ENCODE data around the gene DNAH11.
"Not testable (repeated sequence)": the region's sequence is repeated elsewhere in the genome, so short reads cannot be mapped to it uniquely, and the experiment has no call there.

DNAH11 gene

GRCh38 chr7:21829731-21830130 is 286.9 kb downstream of the DNAH11 start:
- H3K27ac ChIP-seq = no peak overlapping the region
- no peak overlapping the region for H3K4me3 ChIP-seq
- DNase-seq (ENCODE audit: low spot score) = no peak
- TF ChIP-seq CTCF (IDR thresholded peaks at IDR 0.05) = no peak

GRCh38 chr7:21844742-21845141 is 301.9 kb downstream of the DNAH11 start:
- H3K27ac ChIP-seq = no peak overlapping the region
- H3K4me3 ChIP-seq = no peak overlapping the region
- no peak for TF ChIP-seq CTCF (IDR thresholded peaks at IDR 0.05)
- no peak for DNase-seq (ENCODE audit: low spot score)

- Histone ChIP-seq H3K27ac (no peak overlapping the region), H3K4me3 (no peak overlapping the region)
- no peak for DNase-seq (ENCODE audit: low spot score)
- TF ChIP-seq CTCF (IDR thresholded peaks at IDR 0.05) = no peak
Measured at GRCh38 chr7:21850531-21851285, 307.9 kb downstream of the DNAH11 start.

DNA sequence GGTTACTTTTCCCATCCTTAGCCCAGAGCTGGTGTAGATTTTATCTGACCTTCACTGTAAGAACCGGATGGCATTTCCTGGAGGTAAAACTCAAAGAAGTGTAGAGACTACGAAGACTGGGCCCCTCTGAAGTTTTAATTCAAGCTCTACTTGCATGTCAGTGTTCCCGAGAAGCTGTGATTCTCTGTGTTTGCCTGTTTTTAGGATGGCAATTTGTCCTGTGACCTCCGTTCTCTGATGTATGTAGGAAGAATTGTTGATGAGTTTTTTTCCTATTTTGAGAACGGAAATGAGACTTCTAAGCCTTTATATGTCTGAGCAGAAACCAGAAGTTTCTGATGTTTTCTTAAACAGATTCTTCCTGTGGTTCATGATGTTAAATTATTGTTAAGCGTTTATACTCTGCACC is 308.7 kb downstream of the DNAH11 start:
- Histone ChIP-seq H3K4me3 (no peak overlapping the region), H3K27ac (no peak overlapping the region)
- no peak for TF ChIP-seq CTCF (IDR thresholded peaks at IDR 0.05)
- no peak for DNase-seq (ENCODE audit: low spot score)

DNA sequence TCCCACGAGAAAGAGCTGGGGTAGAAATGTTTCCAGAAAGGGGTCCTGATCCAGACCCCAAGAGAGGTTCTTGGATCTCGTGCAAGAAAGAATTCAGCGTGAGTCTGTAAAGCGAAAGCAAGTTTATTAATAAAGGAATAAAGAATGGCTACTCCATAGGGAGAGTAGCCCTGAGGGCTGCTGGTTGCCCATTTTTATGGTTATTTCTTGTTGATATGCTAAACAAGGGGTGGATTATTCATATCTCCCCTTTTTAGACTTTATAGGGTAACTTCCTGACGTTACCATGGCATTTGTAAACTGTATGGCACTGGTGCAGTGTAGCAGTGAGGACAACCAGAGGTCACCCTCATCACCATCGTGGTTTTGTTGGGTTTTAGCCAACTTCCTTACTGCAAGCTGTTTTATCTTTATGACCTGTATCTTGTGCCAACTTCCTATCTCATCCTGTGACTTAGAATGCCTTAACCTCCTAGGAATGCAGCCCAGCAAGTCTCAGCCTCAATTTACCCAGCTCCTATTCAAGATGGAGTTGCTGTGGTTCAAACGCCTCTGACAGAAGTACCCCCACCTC is 322.9 kb downstream of the DNAH11 start:
- not testable (repeated sequence) for H3K27ac ChIP-seq; H3K4me3 ChIP-seq; DNase-seq (ENCODE audit: low spot score)

GRCh38 chr7:21866731-21867130 is 323.9 kb downstream of the DNAH11 start:
- Histone ChIP-seq H3K4me3 (no peak overlapping the region), H3K27ac (no peak overlapping the region)
- TF ChIP-seq CTCF (IDR thresholded peaks at IDR 0.05) = no peak
- no peak for DNase-seq (ENCODE audit: low spot score)

- DNase-seq (ENCODE audit: low spot score) = no peak
- Histone ChIP-seq H3K27ac (no peak overlapping the region), H3K4me3 (no peak overlapping the region)
- no peak for TF ChIP-seq CTCF (IDR thresholded peaks at IDR 0.05)
Measured at GRCh38 chr7:21867226-21867625, 324.4 kb downstream of the DNAH11 start.
